NB4 (cell line): ENCODE measurements around the gene FGD3.

ENCODE experiments used
- CTCF ChIP-seq: IDR thresholded peaks from one replicate; pipeline ENCODE4 v1.5.1; 2012; ENCODE audit warnings: low read depth, low read length
- MAX ChIP-seq: IDR thresholded peaks from 2 replicates; pipeline ENCODE4 v1.6.1; 2011; ENCODE audit warnings: low read depth, low read length
- MYC ChIP-seq: IDR thresholded peaks from 2 replicates; pipeline ENCODE4 v1.6.1; 2011; ENCODE audit warnings: low read depth, low read length
- POLR2A ChIP-seq: IDR thresholded peaks from 2 replicates; pipeline ENCODE4 v1.6.1; 2011; ENCODE audit warnings: mild to moderate bottlenecking; ENCODE audit not compliant: insufficient read length; ENCODE audit errors: extremely low read depth

GRCh38 chr9:93027750-93028149 lies 80.4 kb downstream of the FGD3 start:
- TF ChIP-seq MAX (no peak), CTCF (no peak), POLR2A (no peak), MYC (no peak)
